Measurements from ENCODE around the gene CDK14. TPM values are rescaled to one million over a fixed set of nuclear protein-coding genes. Genes with fewer than 3 reads are reported as not detected.

Gene CDK14
- total RNA-seq, 1 experiment from 2014 or later: 57.9 TPM

- Mint-ChIP-seq H3K27me3 (ENCODE audit: low read depth) (no peaks in the 10 kb centered on the region), H3K9me3 (no peaks in the 10 kb centered on the region), H3K27ac (no peak overlapping the region), H3K4me3 (no peak overlapping the region), H3K36me3 (no peaks in the 10 kb centered on the region), H3K4me1 (no peaks in the 10 kb centered on the region)
- no peak for ATAC-seq
- POLR2A ChIA-PET: no interaction called here
- CTCF ChIA-PET: no interaction called here
- DNase-seq (ENCODE audit: low spot score): no peak
- TF ChIP-seq E2F1 (CRISPR knock-in tag; IDR thresholded peaks at IDR 0.05) (no peak), NFE2L1 (CRISPR knock-in tag; IDR thresholded peaks at IDR 0.05) (no peak), NR3C1 (CRISPR knock-in tag; conservative IDR thresholded peaks at IDR 0.05; ENCODE audit: low read depth) (no peak), NFATC4 (CRISPR knock-in tag; IDR thresholded peaks at IDR 0.05) (no peak), ZNF219 (CRISPR knock-in tag; IDR thresholded peaks at IDR 0.05; ENCODE audit: borderline replicate concordance) (no peak)
- TF ChIP-seq, protein P1, sequence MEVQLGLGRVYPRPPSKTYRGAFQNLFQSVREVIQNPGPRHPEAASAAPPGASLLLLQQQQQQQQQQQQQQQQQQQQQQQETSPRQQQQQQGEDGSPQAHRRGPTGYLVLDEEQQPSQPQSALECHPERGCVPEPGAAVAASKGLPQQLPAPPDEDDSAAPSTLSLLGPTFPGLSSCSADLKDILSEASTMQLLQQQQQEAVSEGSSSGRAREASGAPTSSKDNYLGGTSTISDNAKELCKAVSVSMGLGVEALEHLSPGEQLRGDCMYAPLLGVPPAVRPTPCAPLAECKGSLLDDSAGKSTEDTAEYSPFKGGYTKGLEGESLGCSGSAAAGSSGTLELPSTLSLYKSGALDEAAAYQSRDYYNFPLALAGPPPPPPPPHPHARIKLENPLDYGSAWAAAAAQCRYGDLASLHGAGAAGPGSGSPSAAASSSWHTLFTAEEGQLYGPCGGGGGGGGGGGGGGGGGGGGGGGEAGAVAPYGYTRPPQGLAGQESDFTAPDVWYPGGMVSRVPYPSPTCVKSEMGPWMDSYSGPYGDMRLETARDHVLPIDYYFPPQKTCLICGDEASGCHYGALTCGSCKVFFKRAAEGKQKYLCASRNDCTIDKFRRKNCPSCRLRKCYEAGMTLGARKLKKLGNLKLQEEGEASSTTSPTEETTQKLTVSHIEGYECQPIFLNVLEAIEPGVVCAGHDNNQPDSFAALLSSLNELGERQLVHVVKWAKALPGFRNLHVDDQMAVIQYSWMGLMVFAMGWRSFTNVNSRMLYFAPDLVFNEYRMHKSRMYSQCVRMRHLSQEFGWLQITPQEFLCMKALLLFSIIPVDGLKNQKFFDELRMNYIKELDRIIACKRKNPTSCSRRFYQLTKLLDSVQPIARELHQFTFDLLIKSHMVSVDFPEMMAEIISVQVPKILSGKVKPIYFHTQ (CRISPR knock-in tag; IDR thresholded peaks at IDR 0.05): no peak
- TF ChIP-seq, protein P2, sequence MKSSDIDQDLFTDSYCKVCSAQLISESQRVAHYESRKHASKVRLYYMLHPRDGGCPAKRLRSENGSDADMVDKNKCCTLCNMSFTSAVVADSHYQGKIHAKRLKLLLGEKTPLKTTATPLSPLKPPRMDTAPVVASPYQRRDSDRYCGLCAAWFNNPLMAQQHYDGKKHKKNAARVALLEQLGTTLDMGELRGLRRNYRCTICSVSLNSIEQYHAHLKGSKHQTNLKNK (CRISPR knock-in tag; IDR thresholded peaks at IDR 0.05): no peak
- TF ChIP-seq, protein P3, sequence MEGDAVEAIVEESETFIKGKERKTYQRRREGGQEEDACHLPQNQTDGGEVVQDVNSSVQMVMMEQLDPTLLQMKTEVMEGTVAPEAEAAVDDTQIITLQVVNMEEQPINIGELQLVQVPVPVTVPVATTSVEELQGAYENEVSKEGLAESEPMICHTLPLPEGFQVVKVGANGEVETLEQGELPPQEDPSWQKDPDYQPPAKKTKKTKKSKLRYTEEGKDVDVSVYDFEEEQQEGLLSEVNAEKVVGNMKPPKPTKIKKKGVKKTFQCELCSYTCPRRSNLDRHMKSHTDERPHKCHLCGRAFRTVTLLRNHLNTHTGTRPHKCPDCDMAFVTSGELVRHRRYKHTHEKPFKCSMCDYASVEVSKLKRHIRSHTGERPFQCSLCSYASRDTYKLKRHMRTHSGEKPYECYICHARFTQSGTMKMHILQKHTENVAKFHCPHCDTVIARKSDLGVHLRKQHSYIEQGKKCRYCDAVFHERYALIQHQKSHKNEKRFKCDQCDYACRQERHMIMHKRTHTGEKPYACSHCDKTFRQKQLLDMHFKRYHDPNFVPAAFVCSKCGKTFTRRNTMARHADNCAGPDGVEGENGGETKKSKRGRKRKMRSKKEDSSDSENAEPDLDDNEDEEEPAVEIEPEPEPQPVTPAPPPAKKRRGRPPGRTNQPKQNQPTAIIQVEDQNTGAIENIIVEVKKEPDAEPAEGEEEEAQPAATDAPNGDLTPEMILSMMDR (IDR thresholded peaks at IDR 0.05): no peak
Observed at GRCh38 chr7:90582164-90582563, 14.0 kb upstream of the CDK14 start.

- ATAC-seq: no peak
- no peak overlapping the region for H3K27ac Mint-ChIP-seq
- TF ChIP-seq, protein P4, sequence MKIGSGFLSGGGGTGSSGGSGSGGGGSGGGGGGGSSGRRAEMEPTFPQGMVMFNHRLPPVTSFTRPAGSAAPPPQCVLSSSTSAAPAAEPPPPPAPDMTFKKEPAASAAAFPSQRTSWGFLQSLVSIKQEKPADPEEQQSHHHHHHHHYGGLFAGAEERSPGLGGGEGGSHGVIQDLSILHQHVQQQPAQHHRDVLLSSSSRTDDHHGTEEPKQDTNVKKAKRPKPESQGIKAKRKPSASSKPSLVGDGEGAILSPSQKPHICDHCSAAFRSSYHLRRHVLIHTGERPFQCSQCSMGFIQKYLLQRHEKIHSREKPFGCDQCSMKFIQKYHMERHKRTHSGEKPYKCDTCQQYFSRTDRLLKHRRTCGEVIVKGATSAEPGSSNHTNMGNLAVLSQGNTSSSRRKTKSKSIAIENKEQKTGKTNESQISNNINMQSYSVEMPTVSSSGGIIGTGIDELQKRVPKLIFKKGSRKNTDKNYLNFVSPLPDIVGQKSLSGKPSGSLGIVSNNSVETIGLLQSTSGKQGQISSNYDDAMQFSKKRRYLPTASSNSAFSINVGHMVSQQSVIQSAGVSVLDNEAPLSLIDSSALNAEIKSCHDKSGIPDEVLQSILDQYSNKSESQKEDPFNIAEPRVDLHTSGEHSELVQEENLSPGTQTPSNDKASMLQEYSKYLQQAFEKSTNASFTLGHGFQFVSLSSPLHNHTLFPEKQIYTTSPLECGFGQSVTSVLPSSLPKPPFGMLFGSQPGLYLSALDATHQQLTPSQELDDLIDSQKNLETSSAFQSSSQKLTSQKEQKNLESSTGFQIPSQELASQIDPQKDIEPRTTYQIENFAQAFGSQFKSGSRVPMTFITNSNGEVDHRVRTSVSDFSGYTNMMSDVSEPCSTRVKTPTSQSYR (CRISPR knock-in tag; IDR thresholded peaks at IDR 0.05): no peak
- TF ChIP-seq OVOL2 (CRISPR knock-in tag; IDR thresholded peaks at IDR 0.05; ENCODE audit: borderline replicate concordance) (no peak), ZNF512 (CRISPR knock-in tag; IDR thresholded peaks at IDR 0.05; ENCODE audit: borderline replicate concordance) (no peak), SMAD4 (CRISPR knock-in tag; IDR thresholded peaks at IDR 0.05) (no peak), RORB (CRISPR knock-in tag; IDR thresholded peaks at IDR 0.05) (no peak), SOX15 (CRISPR knock-in tag; IDR thresholded peaks at IDR 0.05) (no peak), CREB1 (CRISPR knock-in tag; IDR thresholded peaks at IDR 0.05) (no peak), FOXK1 (CRISPR knock-in tag; IDR thresholded peaks at IDR 0.05) (no peak), JAZF1 (CRISPR knock-in tag; IDR thresholded peaks at IDR 0.05) (no peak), FOXP1 (CRISPR knock-in tag; IDR thresholded peaks at IDR 0.05; ENCODE audit: borderline replicate concordance) (no peak)
- TF ChIP-seq, protein P5, sequence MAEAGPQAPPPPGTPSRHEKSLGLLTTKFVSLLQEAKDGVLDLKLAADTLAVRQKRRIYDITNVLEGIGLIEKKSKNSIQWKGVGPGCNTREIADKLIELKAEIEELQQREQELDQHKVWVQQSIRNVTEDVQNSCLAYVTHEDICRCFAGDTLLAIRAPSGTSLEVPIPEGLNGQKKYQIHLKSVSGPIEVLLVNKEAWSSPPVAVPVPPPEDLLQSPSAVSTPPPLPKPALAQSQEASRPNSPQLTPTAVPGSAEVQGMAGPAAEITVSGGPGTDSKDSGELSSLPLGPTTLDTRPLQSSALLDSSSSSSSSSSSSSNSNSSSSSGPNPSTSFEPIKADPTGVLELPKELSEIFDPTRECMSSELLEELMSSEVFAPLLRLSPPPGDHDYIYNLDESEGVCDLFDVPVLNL (CRISPR knock-in tag; IDR thresholded peaks at IDR 0.05; ENCODE audit: borderline replicate concordance, low read depth): no peak
- TF ChIP-seq, protein P6, sequence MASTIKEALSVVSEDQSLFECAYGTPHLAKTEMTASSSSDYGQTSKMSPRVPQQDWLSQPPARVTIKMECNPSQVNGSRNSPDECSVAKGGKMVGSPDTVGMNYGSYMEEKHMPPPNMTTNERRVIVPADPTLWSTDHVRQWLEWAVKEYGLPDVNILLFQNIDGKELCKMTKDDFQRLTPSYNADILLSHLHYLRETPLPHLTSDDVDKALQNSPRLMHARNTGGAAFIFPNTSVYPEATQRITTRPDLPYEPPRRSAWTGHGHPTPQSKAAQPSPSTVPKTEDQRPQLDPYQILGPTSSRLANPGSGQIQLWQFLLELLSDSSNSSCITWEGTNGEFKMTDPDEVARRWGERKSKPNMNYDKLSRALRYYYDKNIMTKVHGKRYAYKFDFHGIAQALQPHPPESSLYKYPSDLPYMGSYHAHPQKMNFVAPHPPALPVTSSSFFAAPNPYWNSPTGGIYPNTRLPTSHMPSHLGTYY (CRISPR knock-in tag; IDR thresholded peaks at IDR 0.05): no peak
- TF ChIP-seq, protein P3 (IDR thresholded peaks at IDR 0.05): no peak
Observed at GRCh38 chr7:90584378-90584777, 11.7 kb upstream of the CDK14 start.

More at GRCh38 chr7:90584378-90584777, 11.7 kb upstream of the CDK14 start:
- H3K4me1 Mint-ChIP-seq: no peaks in the 10 kb centered on the region
- ChIA-PET POLR2A (interaction anchor here (0.6 kb wide), 1 partner anchor 396 kb away, joined by 3 read pairs; no protein-coding TSS in a partner anchor), CTCF (no interaction called here)
- peaks cover 6% of the 10 kb centered on the region; the same call in 1 of the 2 replicates for H3K36me3 Mint-ChIP-seq
- DNase-seq (ENCODE audit: low spot score): no peak
- H3K9me3 Mint-ChIP-seq: peaks cover 9% of the 10 kb centered on the region
- H3K27me3 Mint-ChIP-seq (ENCODE audit: low read depth): no peaks in the 10 kb centered on the region
- no peak overlapping the region for H3K4me3 Mint-ChIP-seq
